ENCODE data around the gene ZHX3. TPM values are rescaled to one million over a fixed set of nuclear protein-coding genes. Genes with fewer than 3 reads are reported as not detected.

The ZHX3 gene
- total and polyA plus RNA-seq, 10 donors, result 1.6 to 26.7 (median 12.3) TPM

DNA sequence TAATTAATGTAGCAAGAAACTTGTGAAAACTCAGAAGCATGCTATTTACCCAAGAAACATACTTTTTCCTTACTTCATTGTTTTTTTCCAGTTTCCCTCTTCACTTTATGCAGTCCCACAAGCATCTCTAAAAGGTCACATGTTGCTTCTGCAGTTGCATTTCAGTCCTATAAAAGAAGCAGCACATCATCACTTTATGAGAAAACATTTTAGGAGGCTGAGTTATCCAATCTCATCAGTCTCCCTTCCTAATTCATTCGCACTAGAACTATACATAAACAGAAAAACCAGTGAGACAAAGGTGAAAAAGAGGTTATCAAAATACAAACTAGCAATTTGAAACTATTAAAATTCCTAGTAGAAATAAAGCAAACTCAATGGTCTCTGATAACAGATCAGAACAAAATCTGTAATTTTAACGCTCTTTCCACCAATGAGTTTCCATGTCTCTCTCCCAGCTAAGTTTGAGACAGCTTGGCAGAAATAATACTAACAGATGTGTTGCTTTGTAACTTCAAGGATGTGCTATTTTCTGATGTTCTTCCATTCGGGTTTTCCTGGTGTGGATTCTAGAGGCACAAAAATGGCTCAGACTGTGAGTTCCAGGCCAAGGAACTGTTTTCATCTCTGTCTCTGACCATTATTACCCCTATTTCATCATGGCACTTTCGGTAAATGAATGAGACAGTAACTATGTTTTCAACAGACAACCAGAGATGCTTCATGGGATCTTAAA, 48.4 kb downstream of the ZHX3 start:
- intact Hi-C loops (cut with DNase I; ENCODE audit: low total_unique reads), result no loop called here
- Histone ChIP-seq H3K27me3 (replicated peaks in 1 of 7) (no peaks in the 10 kb centered on the region), H3K36me3 (peaks cover 0 to 17% (median 0%) of the 10 kb centered on the region in 6 donors), H3K9me3 (no peaks in the 10 kb centered on the region), H3K27ac (no peak overlapping the region), H3K4me1 (no peaks in the 10 kb centered on the region), H3K4me3 (no peak overlapping the region)
- DNase-seq, result no peak
- TF ChIP-seq, protein P1, sequence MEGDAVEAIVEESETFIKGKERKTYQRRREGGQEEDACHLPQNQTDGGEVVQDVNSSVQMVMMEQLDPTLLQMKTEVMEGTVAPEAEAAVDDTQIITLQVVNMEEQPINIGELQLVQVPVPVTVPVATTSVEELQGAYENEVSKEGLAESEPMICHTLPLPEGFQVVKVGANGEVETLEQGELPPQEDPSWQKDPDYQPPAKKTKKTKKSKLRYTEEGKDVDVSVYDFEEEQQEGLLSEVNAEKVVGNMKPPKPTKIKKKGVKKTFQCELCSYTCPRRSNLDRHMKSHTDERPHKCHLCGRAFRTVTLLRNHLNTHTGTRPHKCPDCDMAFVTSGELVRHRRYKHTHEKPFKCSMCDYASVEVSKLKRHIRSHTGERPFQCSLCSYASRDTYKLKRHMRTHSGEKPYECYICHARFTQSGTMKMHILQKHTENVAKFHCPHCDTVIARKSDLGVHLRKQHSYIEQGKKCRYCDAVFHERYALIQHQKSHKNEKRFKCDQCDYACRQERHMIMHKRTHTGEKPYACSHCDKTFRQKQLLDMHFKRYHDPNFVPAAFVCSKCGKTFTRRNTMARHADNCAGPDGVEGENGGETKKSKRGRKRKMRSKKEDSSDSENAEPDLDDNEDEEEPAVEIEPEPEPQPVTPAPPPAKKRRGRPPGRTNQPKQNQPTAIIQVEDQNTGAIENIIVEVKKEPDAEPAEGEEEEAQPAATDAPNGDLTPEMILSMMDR (IDR thresholded peaks at IDR 0.05 in 8 of 11, conservative IDR thresholded peaks at IDR 0.05 in 3 of 11), result no peak
- TF ChIP-seq POLR2AphosphoS5 (IDR thresholded peaks at IDR 0.05), result no peak
- TF ChIP-seq POLR2A (IDR thresholded peaks at IDR 0.05), result no peak
- 88 to 95% (median 92%) methylated on average over 4 of the region's 4 CpGs for WGBS, 5 donors

DNA sequence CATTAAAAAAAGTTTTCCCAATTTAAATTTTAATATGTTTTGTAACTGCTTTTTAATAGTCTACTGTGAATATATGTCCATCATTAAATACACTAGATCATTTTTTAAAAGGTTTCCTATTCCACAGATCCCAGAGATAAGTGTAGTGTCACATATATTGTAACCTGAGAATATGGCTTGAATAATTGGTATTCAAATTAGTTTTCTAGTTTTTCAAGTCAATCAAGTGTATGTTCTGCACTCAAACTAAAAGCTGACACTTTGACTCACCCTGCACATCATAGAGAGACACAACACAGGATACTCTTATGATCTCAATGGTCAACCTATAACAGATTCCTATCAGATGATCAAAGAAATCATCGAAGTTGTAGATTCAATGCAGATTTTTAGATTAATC, 49.1 kb downstream of the ZHX3 start:
- Histone ChIP-seq H3K36me3 (peaks cover 0 to 17% (median 0%) of the 10 kb centered on the region in 6 donors), H3K4me3 (no peak overlapping the region), H3K27me3 (replicated peaks in 1 of 7) (no peaks in the 10 kb centered on the region), H3K27ac (no peak overlapping the region), H3K9me3 (no peaks in the 10 kb centered on the region), H3K4me1 (no peaks in the 10 kb centered on the region)
- WGBS, 5 donors, result 91 to 95% (median 93%) methylated on average over 1 of the region's 1 CpG
- TF ChIP-seq POLR2A (IDR thresholded peaks at IDR 0.05) (no peak), POLR2AphosphoS5 (IDR thresholded peaks at IDR 0.05) (no peak)
- TF ChIP-seq, protein P1 (IDR thresholded peaks at IDR 0.05 in 8 of 11, conservative IDR thresholded peaks at IDR 0.05 in 3 of 11), result no peak
- intact Hi-C loops (cut with DNase I; ENCODE audit: low total_unique reads), result no loop called here
- DNase-seq, result no peak

DNA sequence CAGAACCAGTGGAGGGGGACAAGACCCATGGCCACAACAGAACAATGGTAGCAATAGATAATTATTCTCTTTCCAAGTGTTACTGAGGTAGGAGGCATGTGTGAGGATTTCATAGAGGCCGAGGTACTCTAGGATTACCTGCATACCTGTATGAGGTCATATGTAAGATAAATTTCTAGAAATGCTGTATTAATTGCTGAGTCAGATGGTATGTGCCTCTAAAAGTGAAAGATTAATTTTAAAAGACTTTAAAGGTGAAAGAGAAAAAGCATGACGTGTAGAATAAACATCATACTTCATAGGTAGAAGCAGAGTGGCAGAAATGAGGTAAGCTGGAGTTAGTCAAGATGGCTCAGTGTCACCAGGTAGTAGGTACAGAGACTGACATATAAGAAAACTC, 51.6 kb downstream of the ZHX3 start:
- Histone ChIP-seq H3K4me3 (no peak overlapping the region), H3K27me3 (replicated peaks in 1 of 7) (no peaks in the 10 kb centered on the region), H3K9me3 (no peaks in the 10 kb centered on the region), H3K36me3 (peaks cover 0 to 17% (median 0%) of the 10 kb centered on the region in 6 donors), H3K27ac (no peak overlapping the region), H3K4me1 (no peaks in the 10 kb centered on the region)
- no peak for TF ChIP-seq POLR2A (IDR thresholded peaks at IDR 0.05)
- TF ChIP-seq, protein P1 (IDR thresholded peaks at IDR 0.05 in 8 of 11, conservative IDR thresholded peaks at IDR 0.05 in 3 of 11), result no peak
- WGBS, 5 donors, result 92 to 97% (median 93%) methylated on average over 2 of the region's 2 CpGs
- no peak for DNase-seq
- intact Hi-C loops (cut with DNase I; ENCODE audit: low total_unique reads), result no loop called here

DNA sequence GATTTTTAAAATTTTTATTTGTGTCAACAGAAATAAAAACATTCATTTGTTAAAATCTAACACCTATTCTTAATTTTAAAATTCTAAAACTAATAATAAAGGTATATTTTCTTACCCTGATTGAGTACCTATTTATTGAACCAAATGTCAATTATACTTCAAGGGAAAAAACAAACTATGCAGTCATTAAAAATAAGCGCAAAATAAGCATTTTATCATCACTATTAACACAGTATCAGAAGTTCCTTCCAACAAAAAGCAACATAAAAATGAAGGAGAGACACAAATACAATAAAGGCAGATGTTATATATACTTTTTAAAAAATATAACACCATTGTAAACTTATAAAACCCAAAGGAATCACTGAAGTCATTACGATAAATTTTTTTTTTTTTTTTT, 52.7 kb downstream of the ZHX3 start:
- Histone ChIP-seq H3K27me3 (replicated peaks in 1 of 7) (no peaks in the 10 kb centered on the region), H3K36me3 (peaks cover 0 to 17% (median 0%) of the 10 kb centered on the region in 6 donors), H3K4me1 (peaks cover 0 to 6% (median 0%) of the 10 kb centered on the region in 6 donors), H3K27ac (no peak overlapping the region), H3K4me3 (no peak overlapping the region), H3K9me3 (no peaks in the 10 kb centered on the region)
- TF ChIP-seq POLR2AphosphoS5 (IDR thresholded peaks at IDR 0.05) (no peak), POLR2A (IDR thresholded peaks at IDR 0.05) (no peak)
- TF ChIP-seq, protein P1 (IDR thresholded peaks at IDR 0.05 in 8 of 11, conservative IDR thresholded peaks at IDR 0.05 in 3 of 11), result no peak
- intact Hi-C loops (cut with DNase I; ENCODE audit: low total_unique reads), result no loop called here
- DNase-seq, result no peak
- WGBS, 5 donors, result 96 to 100% (median 99%) methylated on average over 2 of the region's 2 CpGs

Data from spleen (tissue), 11 donors.